ENCODE data around the gene UBE2H.
A peak's percentile ranks its signal among the peaks of the same experiment; 100 is the strongest.

The UBE2H gene

GRCh38 chr7:129952086-129952652 lies 591 bp downstream of the UBE2H start:
- Histone ChIP-seq H3K36me3 (ENCODE audit: insufficient read depth, low read length) (0 out of 2 replicates have a peak, but pooled peaks cover 3% of the 10 kb centered on the region), H3K27ac (peak overlapping the region; percentile 56; the same call in 1 of the 2 replicates), H3K4me3 (peak overlapping the region; percentile 93), H3K9ac (ENCODE audit: insufficient read length) (peak overlapping the region; percentile 86), H3K9me3 (ENCODE audit: low read depth, low read length) (no peaks in the 10 kb centered on the region)
- DNase-seq (ENCODE audit: low read depth, low spot score) = no peak
- TF ChIP-seq FOXP2 (optimal IDR thresholded peaks at IDR 0.05; ENCODE audit: control extremely low read depth, extremely low read length, insufficient read depth) = no peak
- no peak for TF ChIP-seq EZH2 (IDR thresholded peaks at IDR 0.05)
- TF ChIP-seq POLR2AphosphoS5 (IDR thresholded peaks at IDR 0.05; ENCODE audit: borderline replicate concordance, low read depth, low read length) = no peak

DNA sequence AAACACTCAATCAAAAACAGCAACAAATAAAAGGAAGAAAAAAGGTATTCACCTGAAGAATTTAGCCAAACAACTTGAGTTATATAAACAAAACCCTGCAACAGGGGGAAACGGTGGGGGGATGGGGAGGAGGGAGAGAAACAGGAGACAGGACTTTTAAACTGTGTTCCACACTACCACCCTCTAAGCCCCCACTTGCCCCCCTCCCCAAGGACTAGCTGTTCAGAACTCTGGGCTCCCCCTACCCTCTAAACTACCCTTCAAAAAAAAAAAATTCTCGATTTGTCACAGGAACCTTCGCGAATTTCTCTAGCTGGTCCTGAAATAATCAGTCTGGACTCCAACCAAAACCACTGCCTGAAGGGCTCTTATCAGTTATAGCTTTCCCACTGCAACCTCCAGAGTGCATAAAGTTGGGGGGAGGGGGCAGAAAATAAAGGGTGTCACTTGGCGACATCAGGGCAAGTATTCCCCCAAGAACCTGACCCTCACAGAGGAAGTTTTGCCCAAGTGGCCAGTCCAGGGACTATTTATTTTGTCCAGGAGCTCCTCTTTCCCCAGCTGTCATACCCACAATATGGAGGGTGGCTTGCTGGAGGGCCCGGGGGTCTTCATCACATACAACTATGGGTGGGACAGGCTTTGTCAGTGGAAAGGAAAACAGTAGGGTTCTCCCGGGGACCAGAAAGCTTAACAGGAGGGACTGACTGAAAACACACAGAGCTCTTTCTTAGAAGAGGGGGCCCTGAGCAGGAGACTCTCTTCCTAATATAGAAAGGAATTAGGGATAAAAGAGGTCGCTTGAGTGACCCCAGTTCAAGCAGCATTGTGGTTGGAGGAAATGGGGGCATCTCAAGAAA lies 1.3 kb downstream of the UBE2H start:
- H3K27ac ChIP-seq = peak overlapping the region; percentile 97
- H3K9me3 ChIP-seq (ENCODE audit: low read depth, low read length) = no peaks in the 10 kb centered on the region
- no peak for DNase-seq (ENCODE audit: low read depth, low spot score)
- H3K36me3 ChIP-seq (ENCODE audit: insufficient read depth, low read length) = 0 out of 2 replicates have a peak, but pooled peaks cover 6% of the 10 kb centered on the region
- peak overlapping the region; percentile 86 for H3K9ac ChIP-seq (ENCODE audit: insufficient read length)
- peak overlapping the region; percentile 93 for H3K4me3 ChIP-seq
- no peak; the same call in 1 of the 2 replicates for TF ChIP-seq POLR2AphosphoS5 (IDR thresholded peaks at IDR 0.05; ENCODE audit: borderline replicate concordance, low read depth, low read length)
- TF ChIP-seq EZH2 (IDR thresholded peaks at IDR 0.05) = no peak
- TF ChIP-seq FOXP2 (optimal IDR thresholded peaks at IDR 0.05; ENCODE audit: control extremely low read depth, extremely low read length, insufficient read depth) = no peak

DNA sequence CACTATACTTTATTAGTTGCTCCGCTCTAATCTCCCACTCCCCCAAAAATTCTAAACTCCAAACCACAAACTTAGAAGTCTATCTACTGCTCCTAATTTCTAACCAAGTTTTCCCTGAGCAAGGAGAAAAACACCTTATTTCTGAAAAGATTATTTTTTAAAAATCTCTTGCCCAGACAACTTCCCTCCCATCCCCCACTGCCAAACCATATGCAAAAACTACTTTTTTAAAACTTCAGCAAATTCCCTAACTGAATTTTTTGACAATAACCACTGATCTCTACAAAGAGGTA lies 1.9 kb downstream of the UBE2H start:
- Histone ChIP-seq H3K9me3 (ENCODE audit: low read depth, low read length) (no peaks in the 10 kb centered on the region), H3K27ac (peak overlapping the region; percentile 97), H3K36me3 (ENCODE audit: insufficient read depth, low read length) (0 out of 2 replicates have a peak, but pooled peaks cover 8% of the 10 kb centered on the region), H3K4me3 (peak overlapping the region; percentile 93), H3K9ac (ENCODE audit: insufficient read length) (peak overlapping the region; percentile 86)
- TF ChIP-seq FOXP2 (optimal IDR thresholded peaks at IDR 0.05; ENCODE audit: control extremely low read depth, extremely low read length, insufficient read depth) = no peak
- DNase-seq (ENCODE audit: low read depth, low spot score) = no peak

DNA sequence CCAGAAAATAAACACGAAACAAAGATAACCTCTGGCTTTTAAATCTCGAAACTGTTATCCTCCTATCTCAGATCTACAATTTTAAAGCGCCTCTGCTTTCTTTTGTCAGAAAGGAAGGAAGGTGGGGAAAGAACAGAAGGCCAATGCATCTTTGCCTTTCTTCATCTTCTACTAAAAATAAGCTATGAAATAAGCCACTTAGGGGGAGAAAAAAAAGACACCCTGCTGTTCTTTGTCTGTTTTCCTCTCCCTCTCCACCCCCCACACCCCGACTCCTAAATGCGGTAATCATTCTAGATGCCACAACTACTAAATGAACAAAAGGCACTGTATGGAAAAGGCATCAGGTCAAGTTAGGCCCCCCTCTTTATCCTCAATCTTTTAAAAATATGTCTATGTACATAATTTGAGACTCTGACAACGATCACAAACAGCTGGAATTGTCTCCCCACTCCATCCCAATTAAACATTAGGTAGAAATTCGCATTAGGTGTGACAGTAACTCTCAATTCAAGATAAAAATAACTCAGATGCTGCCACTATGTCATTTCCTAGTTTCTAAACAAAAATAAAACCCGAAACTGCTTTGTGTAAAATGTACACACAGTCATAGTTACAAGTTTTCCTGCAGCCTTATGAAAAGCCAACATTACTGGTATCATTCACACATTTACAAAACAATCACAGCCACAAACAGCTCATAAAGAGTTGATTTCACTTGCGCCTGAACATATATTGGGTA lies 2.4 kb downstream of the UBE2H start:
- H3K27ac ChIP-seq = peak overlapping the region; percentile 97

DNA sequence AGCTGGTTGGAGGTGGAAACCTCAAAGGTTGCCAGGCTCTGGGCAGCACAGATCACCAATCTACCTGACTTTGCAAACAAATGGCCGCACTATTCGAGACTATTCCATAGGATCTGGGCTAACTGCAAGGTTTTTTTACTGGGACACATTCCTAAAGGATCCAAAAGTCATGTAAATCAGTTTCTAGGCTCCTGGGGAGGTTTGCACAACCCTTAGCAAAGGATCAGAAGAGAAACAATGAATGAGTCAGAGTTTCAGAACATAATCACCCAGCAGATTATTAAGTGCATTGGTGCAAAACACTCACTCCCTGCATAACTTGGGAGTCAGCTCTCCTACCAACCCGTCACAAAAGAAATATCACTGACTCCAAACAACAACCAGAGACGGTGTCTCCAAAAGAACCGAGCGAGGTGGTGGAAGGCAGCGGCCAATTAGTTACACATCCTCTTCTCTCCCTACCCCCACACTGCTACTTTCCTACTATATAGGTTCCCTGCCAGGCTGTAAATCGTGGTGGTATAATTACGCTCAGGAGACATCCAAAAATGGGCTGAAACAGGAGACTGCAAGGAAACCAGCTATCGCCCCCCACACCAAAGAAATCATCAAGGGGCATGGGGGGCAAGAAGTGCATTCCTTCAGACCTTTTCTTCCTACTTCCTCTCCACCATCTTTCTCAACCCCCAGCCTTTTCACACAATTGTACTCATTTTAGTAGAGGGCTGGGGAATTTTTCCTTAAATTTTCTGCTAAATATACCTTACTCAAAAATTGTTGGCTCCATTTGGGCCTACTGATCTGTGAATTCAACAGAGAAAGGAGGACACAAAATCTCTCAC lies 3.2 kb downstream of the UBE2H start:
- peaks cover 14% of the 10 kb centered on the region; the same call in 1 of the 2 replicates for H3K36me3 ChIP-seq (ENCODE audit: insufficient read depth, low read length)
- DNase-seq (ENCODE audit: low read depth, low spot score) = peak; percentile 52
- H3K9ac ChIP-seq (ENCODE audit: insufficient read length) = peak overlapping the region; percentile 86
- peak overlapping the region; percentile 93 for H3K4me3 ChIP-seq
- no peak for TF ChIP-seq FOXP2 (optimal IDR thresholded peaks at IDR 0.05; ENCODE audit: control extremely low read depth, extremely low read length, insufficient read depth)
- no peak for TF ChIP-seq EZH2 (IDR thresholded peaks at IDR 0.05)
- TF ChIP-seq POLR2AphosphoS5 (IDR thresholded peaks at IDR 0.05; ENCODE audit: borderline replicate concordance, low read depth, low read length) = peak; percentile 12; the same call in 1 of the 2 replicates
- peak overlapping the region; percentile 97 for H3K27ac ChIP-seq
- no peaks in the 10 kb centered on the region for H3K9me3 ChIP-seq (ENCODE audit: low read depth, low read length)

More for the DNA sequence above, 2.4 kb downstream of the UBE2H start:
- no peak for DNase-seq (ENCODE audit: low read depth, low spot score)
- TF ChIP-seq FOXP2 (optimal IDR thresholded peaks at IDR 0.05; ENCODE audit: control extremely low read depth, extremely low read length, insufficient read depth) (no peak), POLR2AphosphoS5 (IDR thresholded peaks at IDR 0.05; ENCODE audit: borderline replicate concordance, low read depth, low read length) (no peak), EZH2 (IDR thresholded peaks at IDR 0.05) (no peak)
- H3K9ac ChIP-seq (ENCODE audit: insufficient read length) = peak overlapping the region; percentile 86
- peaks cover 8% of the 10 kb centered on the region; the same call in 1 of the 2 replicates for H3K36me3 ChIP-seq (ENCODE audit: insufficient read depth, low read length)
- no peaks in the 10 kb centered on the region for H3K9me3 ChIP-seq (ENCODE audit: low read depth, low read length)
- peak overlapping the region; percentile 93 for H3K4me3 ChIP-seq

- Histone ChIP-seq H3K9ac (ENCODE audit: insufficient read length) (peak overlapping the region; percentile 86), H3K36me3 (ENCODE audit: insufficient read depth, low read length) (peaks cover 14% of the 10 kb centered on the region; the same call in 1 of the 2 replicates), H3K9me3 (ENCODE audit: low read depth, low read length) (no peaks in the 10 kb centered on the region), H3K27ac (peak overlapping the region; percentile 97), H3K4me3 (peak overlapping the region; percentile 93)
- TF ChIP-seq POLR2AphosphoS5 (IDR thresholded peaks at IDR 0.05; ENCODE audit: borderline replicate concordance, low read depth, low read length) = no peak; the same call in none of the 2 replicates
- DNase-seq (ENCODE audit: low read depth, low spot score) = peak; percentile 72
Observed at GRCh38 chr7:129948877-129949291, 3.9 kb downstream of the UBE2H start.

- H3K4me3 ChIP-seq = peak overlapping the region; percentile 93; the same call in 1 of the 2 replicates
- H3K9ac ChIP-seq (ENCODE audit: insufficient read length) = no peak overlapping the region
Observed at GRCh38 chr7:129948338-129948737, 4.4 kb downstream of the UBE2H start.

More at GRCh38 chr7:129948338-129948737, 4.4 kb downstream of the UBE2H start:
- Histone ChIP-seq H3K9me3 (ENCODE audit: low read depth, low read length) (no peaks in the 10 kb centered on the region), H3K36me3 (ENCODE audit: insufficient read depth, low read length) (peaks cover 14% of the 10 kb centered on the region; the same call in 1 of the 2 replicates), H3K27ac (no peak overlapping the region)
- TF ChIP-seq FOXP2 (optimal IDR thresholded peaks at IDR 0.05; ENCODE audit: control extremely low read depth, extremely low read length, insufficient read depth) (no peak), EZH2 (IDR thresholded peaks at IDR 0.05) (no peak), POLR2AphosphoS5 (IDR thresholded peaks at IDR 0.05; ENCODE audit: borderline replicate concordance, low read depth, low read length) (no peak)
- no peak for DNase-seq (ENCODE audit: low read depth, low spot score)
